B cell (primary cell): ENCODE results near the gene TM2D1. TPM values are rescaled to one million over a fixed set of nuclear protein-coding genes. Genes with fewer than 3 reads are reported as not detected.
A peak's percentile ranks its signal among the peaks of the same experiment; 100 is the strongest.

Experiments
- ATAC-seq: fragments of 200-7000 bp; cut with Tn5 transposase; one replicate; pipeline ENCODE4 v1.10.0; 2021; ENCODE audit warnings: low read depth, mild to moderate bottlenecking, moderate number of reproducible peaks, moderate library complexity
- CTCF ChIA-PET: fragments of 350-600 bp; sonication (Branson Sonifier 250); formaldehyde crosslinking; loops from one replicate; lab custom pipeline; 2021; ENCODE audit warnings: antibody characterized with exemption, inconsistent platforms; lab: Charles Lee
- POLR2A ChIA-PET: fragments of 350-600 bp; sonication (Branson Sonifier 250); formaldehyde crosslinking; loops from one replicate; lab custom pipeline; 2021; ENCODE audit warnings: antibody characterized with exemption; lab: Charles Lee
- DNase-seq: peaks from one replicate; pipeline ENCODE4 v3.0.0; 2013
- H2AFZ ChIP-seq: 2 replicates; pipeline ENCODE4 v1.6.1; 2012; ENCODE audit warnings: mild to moderate bottlenecking, low read depth, low read length; ENCODE audit not compliant: insufficient read depth, poor library complexity, severe bottlenecking
- H3K27ac ChIP-seq, 2 donors: 1 replicate in 1 of 2; 2 replicates in 1 of 2; pipeline ENCODE4 v1.5.1; 2012 to 2013; ENCODE audit warnings: low read length in 2 of 2, mild to moderate bottlenecking in 2 of 2, moderate library complexity in 1 of 2
- H3K27me3 ChIP-seq, 4 experiments: fragments of 200-600 bp in 1 of 4; sonication (generic) in 1 of 4; replicated peaks in 1 of 4; 1 replicate in 2 of 4; 2 replicates in 2 of 4; pipeline versions ENCODE4 v1.6.1 to v1.7.0; 2013 to 2016; ENCODE audit warnings: low read length in 3 of 4, mild to moderate bottlenecking in 2 of 4, mixed read lengths in 1 of 4, moderate library complexity in 1 of 4; ENCODE audit not compliant: insufficient read depth in 4 of 4, control insufficient read depth in 3 of 4; ENCODE audit errors: control extremely low read depth in 1 of 4
- H3K36me3 ChIP-seq, 2 experiments: replicated peaks in 1 of 2; 1 replicate in 1 of 2; 2 replicates in 1 of 2; pipeline versions ENCODE4 v1.6.1 to v1.7.1; 2013; ENCODE audit warnings: low read length in 1 of 2; ENCODE audit not compliant: insufficient read depth in 2 of 2, control insufficient read depth in 1 of 2; ENCODE audit errors: control extremely low read depth in 1 of 2, extremely low read depth in 1 of 2
- H3K4me1 ChIP-seq, 2 donors: fragments of 200-600 bp in 1 of 2; sonication (generic) in 1 of 2; 1 replicate in 1 of 2; 2 replicates in 1 of 2; pipeline versions ENCODE4 v1.5.1 to v1.6.1; 2013 to 2017; ENCODE audit warnings: low read length in 2 of 2; ENCODE audit not compliant: control insufficient read depth in 2 of 2, insufficient read depth in 2 of 2
- H3K4me2 ChIP-seq: replicated peaks from 2 replicates; pipeline ENCODE3; 2012; ENCODE audit warnings: mild to moderate bottlenecking, low read depth, low read length; ENCODE audit not compliant: poor library complexity, severe bottlenecking
- H3K4me3 ChIP-seq, 5 experiments: fragments of 200-600 bp in 1 of 5; sonication (generic) in 1 of 5; 1 replicate in 3 of 5; 2 replicates in 2 of 5; pipeline versions ENCODE4 v1.5.1 to v1.7.0; 2011 to 2016; ENCODE audit warnings: low read length in 4 of 5, mild to moderate bottlenecking in 4 of 5, low read depth in 2 of 5, control low read depth in 1 of 5, moderate library complexity in 1 of 5; ENCODE audit not compliant: insufficient read depth in 1 of 5; ENCODE audit errors: control extremely low read depth in 1 of 5, extremely low read depth in 1 of 5
- H3K79me2 ChIP-seq: fragments of 200-600 bp; sonication (generic); one replicate; pipeline ENCODE4 v1.6.0; 2016; ENCODE audit warnings: low read length; ENCODE audit not compliant: control insufficient read depth, insufficient read depth
- H3K9ac ChIP-seq: fragments of 200-600 bp; sonication (generic); 2 replicates; pipeline ENCODE4 v1.6.1; 2017; ENCODE audit warnings: mild to moderate bottlenecking, low read length, moderate library complexity
- H3K9me3 ChIP-seq, 3 donors: one replicate each; pipeline versions ENCODE4 v1.6.1 to v1.7.1; 2013; ENCODE audit warnings: low read length in 2 of 3; ENCODE audit not compliant: control insufficient read depth in 2 of 3, insufficient read depth in 1 of 3; ENCODE audit errors: control extremely low read depth in 1 of 3
- H4K20me1 ChIP-seq: 2 replicates; pipeline ENCODE4 v1.6.0; 2012; ENCODE audit warnings: mild to moderate bottlenecking, low read length; ENCODE audit not compliant: insufficient read depth, control insufficient read depth, poor library complexity, severe bottlenecking
- H3K27ac Mint-ChIP-seq: one replicate; pipeline ENCODE4 v1.8.0; 2021; ENCODE audit warnings: mixed read lengths
- H3K27me3 Mint-ChIP-seq: one replicate; pipeline ENCODE4 v1.8.0; 2021; ENCODE audit warnings: mixed read lengths
- H3K4me1 Mint-ChIP-seq: one replicate; pipeline ENCODE4 v1.8.0; 2021; ENCODE audit warnings: mixed read lengths
- H3K4me3 Mint-ChIP-seq: one replicate; pipeline ENCODE4 v1.8.0; 2021; ENCODE audit warnings: mixed read lengths
- H3K9me3 Mint-ChIP-seq: one replicate; pipeline ENCODE4 v1.8.0; 2022; ENCODE audit warnings: mixed read lengths; ENCODE audit not compliant: insufficient read depth
- CTCF ChIP-seq: fragments of 200-600 bp; IDR thresholded peaks from one replicate; pipeline ENCODE4 v1.8.0; 2022; ENCODE audit warnings: antibody characterized with exemption, mild to moderate bottlenecking
- EZH2 ChIP-seq: IDR thresholded peaks from 2 replicates; pipeline ENCODE4 v1.6.1; 2012; ENCODE audit warnings: borderline replicate concordance, low read depth, mild to moderate bottlenecking, moderate library complexity, low read length; ENCODE audit not compliant: insufficient read depth, poor library complexity, severe bottlenecking
- WGBS: methylation state at CpG from one replicate; pipeline ENCODE4 v1.1.5; 2013; ENCODE audit warnings: missing lambda C conversion rate; ENCODE audit not compliant: insufficient coverage; 5-methylcytosine and 5-hydroxymethylcytosine counted together
- intact Hi-C: fragments of 100-400 bp; cut with micrococcal nuclease; formaldehyde crosslinking; loops from one replicate; pipeline ENCODE4 v1.10.0; 2022
- polyA plus RNA-seq: library from polyadenylated mRNA; depleted of rRNA; stranded (reverse); fragments of >200 nt; gene quantifications from 2 replicates; pipeline ENCODE4 v1.2.3, GENCODE V29; 2012
- total RNA-seq, 2 donors: library from RNA; stranded (reverse); fragments of 120-200 nt in 1 of 2; gene quantifications; 1 replicate in 1 of 2; 2 replicates in 1 of 2; pipeline versions ENCODE4 v1.2.3 to v1.2.4, GENCODE V29; 2013 to 2022

TM2D1 gene
- total and polyA plus RNA-seq, 2 donors (not counting 1 experiment from before 2014, with no cell fraction given), result 30.8 to 53.3 TPM

GRCh38 chr1:61640531-61641530, 84.1 kb downstream of the TM2D1 start:
- H3K4me3 Mint-ChIP-seq, result peak overlapping the region; percentile 86
- peak overlapping the region; percentile 74 for H2AFZ ChIP-seq
- no peaks in the 10 kb centered on the region for H3K36me3 ChIP-seq
- no peaks in the 10 kb centered on the region for H3K79me2 ChIP-seq
- H3K4me3 ChIP-seq, result peak overlapping the region in 4 of 5 experiments; percentile 12 to 70 (median 54)
- TF ChIP-seq EZH2 (no peak), CTCF (no peak)
- no peak overlapping the region for H3K27ac ChIP-seq
- no peak overlapping the region for H3K27ac Mint-ChIP-seq
- H4K20me1 ChIP-seq, result no peaks in the 10 kb centered on the region
- H3K27me3 Mint-ChIP-seq, result peaks cover 5% of the 10 kb centered on the region
- ChIA-PET POLR2A (no interaction called here), CTCF (interaction anchor here (1.0 to 3.2 kb wide), 3 partner anchors 10 to 591 kb away, joined by 5 to 11 read pairs (median 7); no protein-coding TSS in a partner anchor)
- H3K9me3 Mint-ChIP-seq, result no peaks in the 10 kb centered on the region
- H3K9me3 ChIP-seq, result no peaks in the 10 kb centered on the region
- H3K4me2 ChIP-seq, result peak overlapping the region; percentile 68
- H3K4me1 ChIP-seq, result no peaks in the 10 kb centered on the region
- DNase-seq (no peak), ATAC-seq (peak; percentile 13)
- peak overlapping the region; percentile 66 for H3K9ac ChIP-seq
- intact Hi-C loops, result loop anchor here (10.0 kb wide), 1 partner anchor 1666 kb away; no protein-coding TSS in a partner anchor
- peaks cover 16% of the 10 kb centered on the region for H3K4me1 Mint-ChIP-seq
- WGBS, result 37% methylated on average over 14 of the region's 22 CpGs
- no peaks in the 10 kb centered on the region for H3K27me3 ChIP-seq
